Measurements from ENCODE around the gene MPEG1.

Gene MPEG1

DNA sequence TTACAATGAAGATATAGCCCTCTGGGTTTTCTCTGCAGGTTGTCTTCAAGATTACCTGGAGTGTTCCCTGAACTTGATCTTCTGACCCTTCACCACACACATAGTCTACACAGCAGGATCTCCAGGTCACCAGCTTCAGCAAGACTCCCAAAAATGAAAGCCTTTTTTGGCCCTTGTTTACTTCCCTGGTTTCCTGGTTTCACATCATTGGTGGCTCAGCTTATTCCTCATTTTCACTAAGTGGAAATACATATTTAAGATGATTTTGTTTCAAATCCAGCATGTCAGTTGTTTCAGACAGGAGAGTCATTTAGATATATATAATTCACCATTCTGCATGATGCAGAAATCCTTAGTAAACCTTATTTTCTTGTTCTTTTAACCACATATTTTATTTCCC lies 41.6 kb upstream of the MPEG1 start:
- Histone ChIP-seq H3K36me3 (replicated peaks; ENCODE audit: insufficient read depth, low read length) (no peaks in the 10 kb centered on the region), H3K79me2 (ENCODE audit: low read length) (no peaks in the 10 kb centered on the region)

DNA sequence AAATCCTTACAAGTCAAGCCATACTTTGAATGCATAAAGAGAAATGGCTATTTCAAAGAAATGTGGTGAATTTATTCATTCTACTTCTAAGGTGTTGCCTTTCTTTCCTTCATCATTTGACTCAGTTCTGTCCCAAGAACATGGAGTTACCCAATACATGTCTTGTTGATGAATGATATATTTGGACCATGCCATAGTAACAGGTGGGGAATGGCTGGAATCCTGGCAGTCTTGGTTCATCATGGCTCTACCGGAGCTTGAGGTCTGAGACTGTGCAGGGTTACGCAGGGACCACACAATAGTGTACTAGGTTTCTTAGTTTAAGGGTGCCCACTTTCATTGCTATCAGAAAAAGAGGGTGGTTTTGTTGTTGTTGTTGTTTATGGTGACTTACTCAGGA lies 40.3 kb upstream of the MPEG1 start:
- TF ChIP-seq EZH2phosphoT487 (IDR thresholded peaks at IDR 0.05; ENCODE audit: low read length) = no peak
- Histone ChIP-seq H3K9ac (ENCODE audit: low read length) (no peak overlapping the region), H3K9me2 (replicated peaks; ENCODE audit: insufficient read depth, low read length) (no peaks in the 10 kb centered on the region), H3K4me3 (ENCODE audit: low read length) (no peak overlapping the region), H3F3A (ENCODE audit: insufficient read depth, low read length) (no peaks in the 10 kb centered on the region), H3K79me2 (ENCODE audit: low read length) (no peaks in the 10 kb centered on the region), H4K20me1 (ENCODE audit: insufficient read depth, low read length) (no peaks in the 10 kb centered on the region), H3K36me3 (replicated peaks; ENCODE audit: insufficient read depth, low read length) (no peaks in the 10 kb centered on the region), H3K4me2 (ENCODE audit: low read depth, low read length) (no peak overlapping the region), H3K9me3 (replicated peaks; ENCODE audit: insufficient read depth, low read length) (no peaks in the 10 kb centered on the region), H3K27ac (ENCODE audit: low read length) (no peak overlapping the region), H2AFZ (ENCODE audit: low read length) (no peak overlapping the region), H3K27me3 (replicated peaks; ENCODE audit: insufficient read depth, low read length) (no peaks in the 10 kb centered on the region), H3K4me1 (ENCODE audit: low read length) (no peaks in the 10 kb centered on the region)
- no peak for DNase-seq

More for the DNA sequence above, 41.6 kb upstream of the MPEG1 start:
- Histone ChIP-seq H4K20me1 (ENCODE audit: insufficient read depth, low read length) (no peaks in the 10 kb centered on the region), H3K27me3 (replicated peaks; ENCODE audit: insufficient read depth, low read length) (no peaks in the 10 kb centered on the region), H3K4me3 (ENCODE audit: low read length) (no peak overlapping the region), H3K4me2 (ENCODE audit: low read depth, low read length) (no peak overlapping the region), H3F3A (ENCODE audit: insufficient read depth, low read length) (no peaks in the 10 kb centered on the region), H3K27ac (ENCODE audit: low read length) (no peak overlapping the region), H2AFZ (ENCODE audit: low read length) (no peak overlapping the region), H3K9me3 (replicated peaks; ENCODE audit: insufficient read depth, low read length) (no peaks in the 10 kb centered on the region), H3K9ac (ENCODE audit: low read length) (no peak overlapping the region), H3K4me1 (ENCODE audit: low read length) (no peaks in the 10 kb centered on the region), H3K9me2 (replicated peaks; ENCODE audit: insufficient read depth, low read length) (no peaks in the 10 kb centered on the region)
- DNase-seq = no peak
- TF ChIP-seq EZH2phosphoT487 (IDR thresholded peaks at IDR 0.05; ENCODE audit: low read length) (no peak), EZH2 (optimal IDR thresholded peaks at IDR 0.05; ENCODE audit: low read depth, low read length) (no peak), CTCF (IDR thresholded peaks at IDR 0.05; ENCODE audit: low read length) (no peak)

DNA sequence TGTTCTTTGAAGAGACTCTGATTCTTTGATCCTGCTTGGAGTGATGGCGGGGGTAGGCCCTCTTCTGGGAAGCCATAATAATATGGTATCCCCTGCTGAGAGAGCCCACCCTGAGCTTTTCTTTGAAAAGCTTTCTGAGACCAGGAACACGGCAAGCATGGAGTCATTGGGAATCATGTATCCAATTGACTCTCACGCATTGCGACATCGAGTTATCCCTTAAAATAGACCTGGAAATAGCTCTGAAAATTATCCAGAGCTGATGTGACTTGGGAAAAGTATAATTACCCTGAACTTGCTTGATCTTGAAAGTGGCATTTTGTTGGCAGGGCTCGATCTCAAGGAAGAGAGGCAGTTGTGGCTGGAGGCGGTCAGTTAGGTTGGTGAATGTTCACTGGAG lies 36.8 kb upstream of the MPEG1 start:
- no peaks in the 10 kb centered on the region for H3K4me1 ChIP-seq (ENCODE audit: low read length)
- no peaks in the 10 kb centered on the region for H3K79me2 ChIP-seq (ENCODE audit: low read length)
- H3K4me2 ChIP-seq (ENCODE audit: low read depth, low read length) = no peak overlapping the region
- no peak overlapping the region for H3K4me3 ChIP-seq (ENCODE audit: low read length)
- H3K9ac ChIP-seq (ENCODE audit: low read length) = no peak overlapping the region
- no peaks in the 10 kb centered on the region for H3F3A ChIP-seq (ENCODE audit: insufficient read depth, low read length)
- no peak overlapping the region for H2AFZ ChIP-seq (ENCODE audit: low read length)
- no peaks in the 10 kb centered on the region for H3K9me3 ChIP-seq (replicated peaks; ENCODE audit: insufficient read depth, low read length)
- no peaks in the 10 kb centered on the region for H3K9me2 ChIP-seq (replicated peaks; ENCODE audit: insufficient read depth, low read length)
- no peaks in the 10 kb centered on the region for H3K27me3 ChIP-seq (replicated peaks; ENCODE audit: insufficient read depth, low read length)
- H3K27ac ChIP-seq (ENCODE audit: low read length) = no peak overlapping the region
- no peak for DNase-seq
- H4K20me1 ChIP-seq (ENCODE audit: insufficient read depth, low read length) = no peaks in the 10 kb centered on the region
- no peaks in the 10 kb centered on the region for H3K36me3 ChIP-seq (replicated peaks; ENCODE audit: insufficient read depth, low read length)
- TF ChIP-seq EZH2phosphoT487 (IDR thresholded peaks at IDR 0.05; ENCODE audit: low read length) (no peak), EZH2 (optimal IDR thresholded peaks at IDR 0.05; ENCODE audit: low read depth, low read length) (no peak), CTCF (IDR thresholded peaks at IDR 0.05; ENCODE audit: low read length) (no peak)

GRCh38 chr11:59247531-59248227 lies 35.0 kb upstream of the MPEG1 start:
- no peak overlapping the region for H2AFZ ChIP-seq (ENCODE audit: low read length)
- TF ChIP-seq CTCF (IDR thresholded peaks at IDR 0.05; ENCODE audit: low read length) = no peak
- TF ChIP-seq EZH2 (optimal IDR thresholded peaks at IDR 0.05; ENCODE audit: low read depth, low read length) = no peak
- no peak for TF ChIP-seq EZH2phosphoT487 (IDR thresholded peaks at IDR 0.05; ENCODE audit: low read length)

More at GRCh38 chr11:59247531-59248227, 35.0 kb upstream of the MPEG1 start:
- no peak for DNase-seq
- Histone ChIP-seq H3F3A (ENCODE audit: insufficient read depth, low read length) (no peaks in the 10 kb centered on the region), H3K4me1 (ENCODE audit: low read length) (no peaks in the 10 kb centered on the region), H3K36me3 (replicated peaks; ENCODE audit: insufficient read depth, low read length) (no peaks in the 10 kb centered on the region), H3K9me2 (replicated peaks; ENCODE audit: insufficient read depth, low read length) (no peaks in the 10 kb centered on the region), H3K27me3 (replicated peaks; ENCODE audit: insufficient read depth, low read length) (no peaks in the 10 kb centered on the region), H4K20me1 (ENCODE audit: insufficient read depth, low read length) (no peaks in the 10 kb centered on the region), H3K4me3 (ENCODE audit: low read length) (no peak overlapping the region), H3K9ac (ENCODE audit: low read length) (no peak overlapping the region), H3K4me2 (ENCODE audit: low read depth, low read length) (no peak overlapping the region), H3K79me2 (ENCODE audit: low read length) (no peaks in the 10 kb centered on the region), H3K27ac (ENCODE audit: low read length) (no peak overlapping the region), H3K9me3 (replicated peaks; ENCODE audit: insufficient read depth, low read length) (no peaks in the 10 kb centered on the region)

Data from MM.1S (cell line).